Measurements from ENCODE around the gene RNPC3. TPM values are rescaled to one million over a fixed set of nuclear protein-coding genes. Genes with fewer than 3 reads are reported as not detected.

Gene RNPC3, protein sequence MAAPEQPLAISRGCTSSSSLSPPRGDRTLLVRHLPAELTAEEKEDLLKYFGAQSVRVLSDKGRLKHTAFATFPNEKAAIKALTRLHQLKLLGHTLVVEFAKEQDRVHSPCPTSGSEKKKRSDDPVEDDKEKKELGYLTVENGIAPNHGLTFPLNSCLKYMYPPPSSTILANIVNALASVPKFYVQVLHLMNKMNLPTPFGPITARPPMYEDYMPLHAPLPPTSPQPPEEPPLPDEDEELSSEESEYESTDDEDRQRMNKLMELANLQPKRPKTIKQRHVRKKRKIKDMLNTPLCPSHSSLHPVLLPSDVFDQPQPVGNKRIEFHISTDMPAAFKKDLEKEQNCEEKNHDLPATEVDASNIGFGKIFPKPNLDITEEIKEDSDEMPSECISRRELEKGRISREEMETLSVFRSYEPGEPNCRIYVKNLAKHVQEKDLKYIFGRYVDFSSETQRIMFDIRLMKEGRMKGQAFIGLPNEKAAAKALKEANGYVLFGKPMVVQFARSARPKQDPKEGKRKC
- 19.9 and 31.5 TPM in 2 replicates for total RNA-seq (ENCODE audit: low replicate concordance)

DNA sequence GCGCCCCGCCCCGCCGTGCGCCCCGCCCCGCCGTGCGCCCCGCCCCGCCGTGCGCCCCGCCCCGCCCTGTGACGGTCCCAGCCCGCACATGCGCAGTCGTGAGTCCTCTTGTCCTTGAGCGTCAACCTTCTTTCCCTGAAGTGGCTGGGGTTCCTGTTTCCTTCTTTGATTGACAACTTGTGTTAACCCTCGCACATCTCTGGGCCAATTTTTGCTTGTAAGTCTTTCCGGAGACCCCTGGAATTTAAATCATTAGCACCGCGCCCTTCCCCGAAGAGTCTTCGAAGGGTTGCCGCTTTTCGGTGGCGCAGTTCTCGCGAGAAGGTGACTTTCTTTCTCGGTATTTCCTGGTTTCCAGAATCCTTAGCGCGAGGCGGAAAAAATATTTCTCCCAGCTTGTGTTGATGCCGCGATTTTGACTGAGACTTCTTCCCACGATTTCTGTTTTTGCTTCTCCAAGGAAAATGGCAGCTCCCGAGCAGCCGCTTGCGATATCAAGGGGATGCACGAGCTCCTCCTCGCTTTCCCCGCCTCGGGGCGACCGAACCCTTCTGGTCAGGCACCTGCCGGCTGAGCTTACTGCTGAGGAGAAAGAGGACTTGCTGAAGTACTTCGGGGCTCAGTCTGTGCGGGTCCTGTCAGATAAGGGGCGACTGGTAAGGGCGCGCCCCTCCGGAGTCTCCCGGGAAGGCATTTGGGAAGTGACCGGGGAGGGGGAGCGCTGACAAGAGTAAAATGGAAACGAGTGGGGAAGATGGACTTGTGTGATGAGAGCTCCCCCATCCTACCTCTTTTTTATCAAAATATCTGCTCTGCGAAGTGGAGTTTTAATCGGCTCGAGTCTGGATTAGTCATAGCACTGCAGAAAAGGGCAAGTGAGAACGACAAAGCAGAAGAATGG is at the start of gene RNPC3:
TSS of gene RNPC3 (plus strand) at position 93 of the 901 bp plus-strand sequence. CDS start at position 465, 372 bp downstream.
- TF ChIP-seq, protein P1, sequence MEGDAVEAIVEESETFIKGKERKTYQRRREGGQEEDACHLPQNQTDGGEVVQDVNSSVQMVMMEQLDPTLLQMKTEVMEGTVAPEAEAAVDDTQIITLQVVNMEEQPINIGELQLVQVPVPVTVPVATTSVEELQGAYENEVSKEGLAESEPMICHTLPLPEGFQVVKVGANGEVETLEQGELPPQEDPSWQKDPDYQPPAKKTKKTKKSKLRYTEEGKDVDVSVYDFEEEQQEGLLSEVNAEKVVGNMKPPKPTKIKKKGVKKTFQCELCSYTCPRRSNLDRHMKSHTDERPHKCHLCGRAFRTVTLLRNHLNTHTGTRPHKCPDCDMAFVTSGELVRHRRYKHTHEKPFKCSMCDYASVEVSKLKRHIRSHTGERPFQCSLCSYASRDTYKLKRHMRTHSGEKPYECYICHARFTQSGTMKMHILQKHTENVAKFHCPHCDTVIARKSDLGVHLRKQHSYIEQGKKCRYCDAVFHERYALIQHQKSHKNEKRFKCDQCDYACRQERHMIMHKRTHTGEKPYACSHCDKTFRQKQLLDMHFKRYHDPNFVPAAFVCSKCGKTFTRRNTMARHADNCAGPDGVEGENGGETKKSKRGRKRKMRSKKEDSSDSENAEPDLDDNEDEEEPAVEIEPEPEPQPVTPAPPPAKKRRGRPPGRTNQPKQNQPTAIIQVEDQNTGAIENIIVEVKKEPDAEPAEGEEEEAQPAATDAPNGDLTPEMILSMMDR (IDR thresholded peaks at IDR 0.05; ENCODE audit: insufficient read depth, low read length): no peak

DNA sequence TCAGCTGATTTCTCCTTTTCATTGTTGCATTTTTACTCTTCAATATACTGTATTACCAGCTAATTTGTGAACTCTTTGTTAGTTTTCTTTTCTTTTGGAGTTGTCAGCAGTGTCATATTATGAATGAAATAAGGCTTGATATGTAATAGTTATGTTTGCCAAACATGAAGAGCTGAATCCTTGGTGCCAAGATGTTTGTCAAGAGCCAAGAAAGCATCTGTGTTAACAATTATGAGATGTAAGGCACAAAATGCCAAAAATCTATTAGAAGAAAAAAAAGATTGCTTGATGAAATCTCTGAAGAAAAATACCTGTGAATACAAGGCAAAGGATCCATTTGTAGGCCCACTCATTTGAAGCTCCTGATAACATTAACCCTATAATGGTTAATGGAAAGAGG is 48.4 kb upstream of the RNPC3 start:
- TF ChIP-seq, protein P1 (IDR thresholded peaks at IDR 0.05; ENCODE audit: insufficient read depth, low read length): no peak
- DNase-seq (ENCODE audit: low read depth): no peak
- no peak overlapping the region for H3K4me3 ChIP-seq (ENCODE audit: low read depth, low read length)

More for the DNA sequence above, at the start of gene RNPC3:
- DNase-seq (ENCODE audit: low read depth): peak; percentile 96
- peak within 1 kb of the TSS; percentile 88 for H3K4me3 ChIP-seq (ENCODE audit: low read depth, low read length)

DNA sequence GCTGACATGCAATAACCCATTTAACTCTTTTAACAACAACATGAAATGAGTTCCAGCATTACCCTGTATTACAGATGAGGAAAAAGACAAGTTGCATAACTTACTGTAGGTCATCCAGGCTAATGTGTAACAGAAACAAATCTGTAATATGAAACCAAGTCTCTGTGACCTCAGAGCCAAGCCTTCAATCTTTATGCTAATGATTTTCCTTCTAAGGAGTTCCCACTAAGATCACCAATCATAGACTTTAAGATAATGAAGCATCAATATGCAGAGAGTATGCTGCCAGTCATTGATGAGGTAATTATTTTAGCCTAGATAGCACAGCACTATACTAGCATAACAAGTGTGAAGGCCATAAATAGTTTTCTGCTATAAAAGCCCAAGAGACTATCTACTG is 35.6 kb upstream of the RNPC3 start:
- DNase-seq (ENCODE audit: low read depth): no peak
- no peak overlapping the region for H3K4me3 ChIP-seq (ENCODE audit: low read depth, low read length)
- TF ChIP-seq, protein P1 (IDR thresholded peaks at IDR 0.05; ENCODE audit: insufficient read depth, low read length): no peak

DNA sequence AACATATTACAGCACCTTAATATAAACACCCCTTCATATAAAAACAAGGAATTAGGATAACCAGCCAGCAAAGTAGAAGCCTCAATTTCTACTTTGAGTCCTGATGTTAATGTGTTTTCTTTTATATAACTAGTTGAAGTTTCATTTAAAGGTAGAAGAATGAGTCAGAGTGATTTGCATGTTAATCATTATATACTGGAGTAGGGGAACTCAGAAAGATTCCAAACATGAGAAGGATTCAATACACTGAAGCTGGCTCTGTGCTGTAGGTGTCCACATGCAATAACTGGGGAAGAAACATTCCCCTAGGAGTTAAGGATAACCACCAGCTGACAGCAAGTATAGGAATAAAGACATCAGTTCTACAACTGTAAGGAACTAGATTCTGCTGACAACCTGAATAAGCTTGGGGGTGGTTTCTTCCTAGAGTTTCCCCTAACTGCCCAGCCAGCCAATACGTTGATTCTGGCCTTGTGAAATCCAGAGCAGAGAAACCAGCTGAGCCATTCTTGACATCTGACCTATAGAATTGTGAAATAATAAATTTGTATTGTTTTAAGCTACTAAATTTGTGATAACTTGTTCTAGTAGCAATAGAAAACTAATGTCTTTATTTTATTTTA is 33.4 kb upstream of the RNPC3 start:
- DNase-seq (ENCODE audit: low read depth): no peak
- no peak overlapping the region for H3K4me3 ChIP-seq (ENCODE audit: low read depth, low read length)
- TF ChIP-seq, protein P1 (IDR thresholded peaks at IDR 0.05; ENCODE audit: insufficient read depth, low read length): no peak

DNA sequence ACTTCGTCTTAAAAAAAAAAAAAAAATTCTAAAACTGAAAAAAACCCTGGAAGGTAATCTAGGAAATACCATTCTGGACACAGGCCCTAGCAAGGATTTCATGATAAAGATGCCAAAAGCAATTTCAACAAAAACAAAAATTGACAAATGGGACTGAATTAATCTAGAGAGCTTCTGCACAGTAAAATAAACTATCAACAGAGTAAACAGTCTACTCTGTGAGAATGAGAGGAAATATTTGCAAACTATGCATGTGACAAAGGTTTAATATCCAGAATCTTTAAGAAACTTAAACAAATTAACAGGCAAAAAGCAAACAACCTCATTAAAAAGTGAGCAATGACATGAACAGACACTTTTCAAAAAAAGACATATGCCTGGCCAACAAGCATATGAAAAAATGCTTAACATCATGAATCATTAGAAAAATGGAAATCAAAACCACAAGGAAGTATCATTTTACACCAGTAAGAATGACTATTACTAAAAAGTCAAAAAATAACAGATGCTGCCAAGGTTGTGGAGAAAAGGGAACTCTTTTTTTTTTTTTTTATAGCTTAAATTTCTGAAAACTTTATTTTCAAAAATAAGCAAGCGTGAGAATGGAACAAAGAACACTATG is 29.4 kb upstream of the RNPC3 start:
- TF ChIP-seq, protein P1 (IDR thresholded peaks at IDR 0.05; ENCODE audit: insufficient read depth, low read length): no peak
- peak; percentile 68 for DNase-seq (ENCODE audit: low read depth)
- H3K4me3 ChIP-seq (ENCODE audit: low read depth, low read length): no peak overlapping the region

DNA sequence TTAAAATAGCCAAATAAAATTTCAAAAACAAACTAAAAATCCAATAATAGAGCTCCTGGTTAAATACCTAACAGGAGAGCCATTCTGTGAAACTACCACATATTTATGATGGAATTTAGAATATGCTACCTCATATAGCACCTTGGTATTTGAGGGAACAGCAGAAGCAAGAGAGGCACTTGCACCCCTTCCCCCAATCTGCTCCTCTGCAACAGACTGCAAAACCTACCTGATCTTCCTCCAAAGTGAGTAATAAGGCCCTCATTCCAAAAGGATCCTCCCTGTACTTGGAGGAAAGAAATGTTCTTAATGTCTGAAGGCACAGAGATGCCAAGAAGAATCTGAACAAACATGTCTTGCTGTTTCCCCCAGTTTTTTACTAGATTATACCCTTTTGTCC is 28.1 kb upstream of the RNPC3 start:
- TF ChIP-seq, protein P1 (IDR thresholded peaks at IDR 0.05; ENCODE audit: insufficient read depth, low read length): no peak
- DNase-seq (ENCODE audit: low read depth): no peak
- H3K4me3 ChIP-seq (ENCODE audit: low read depth, low read length): no peak overlapping the region

All from fibroblast of the aortic adventitia (primary cell).